HUES6 (cell line): ENCODE results near the gene RPS6KC1.
"Not testable (repeated sequence)": the region's sequence is repeated elsewhere in the genome, so short reads cannot be mapped to it uniquely, and the experiment has no call there.

ENCODE experiments used
- H3K27ac ChIP-seq: 2 replicates; pipeline ENCODE4 v1.7.0; 2013; ENCODE audit warnings: low read depth, mild to moderate bottlenecking, low read length, inconsistent platforms
- H3K27me3 ChIP-seq: 2 replicates; pipeline ENCODE4 v1.6.1; 2013; ENCODE audit warnings: low read length; ENCODE audit not compliant: control insufficient read depth, insufficient read depth
- H3K36me3 ChIP-seq: 2 replicates; pipeline ENCODE4 v1.6.1; 2013; ENCODE audit warnings: low read length; ENCODE audit not compliant: control insufficient read depth, insufficient read depth
- H3K4me1 ChIP-seq: 2 replicates; pipeline ENCODE4 v1.6.1; 2013; ENCODE audit warnings: low read length; ENCODE audit not compliant: control insufficient read depth, insufficient read depth
- H3K4me3 ChIP-seq: 2 replicates; pipeline ENCODE4 v1.5.1; 2013; ENCODE audit warnings: low read depth, low read length
- H3K9ac ChIP-seq: one replicate; pipeline ENCODE4 v1.6.1; 2013; ENCODE audit warnings: mild to moderate bottlenecking, low read length
- H3K9me3 ChIP-seq: 2 replicates; pipeline ENCODE4 v1.6.1; 2013; ENCODE audit warnings: low read depth, low read length; ENCODE audit not compliant: control insufficient read depth, insufficient read depth

RPS6KC1 gene

DNA sequence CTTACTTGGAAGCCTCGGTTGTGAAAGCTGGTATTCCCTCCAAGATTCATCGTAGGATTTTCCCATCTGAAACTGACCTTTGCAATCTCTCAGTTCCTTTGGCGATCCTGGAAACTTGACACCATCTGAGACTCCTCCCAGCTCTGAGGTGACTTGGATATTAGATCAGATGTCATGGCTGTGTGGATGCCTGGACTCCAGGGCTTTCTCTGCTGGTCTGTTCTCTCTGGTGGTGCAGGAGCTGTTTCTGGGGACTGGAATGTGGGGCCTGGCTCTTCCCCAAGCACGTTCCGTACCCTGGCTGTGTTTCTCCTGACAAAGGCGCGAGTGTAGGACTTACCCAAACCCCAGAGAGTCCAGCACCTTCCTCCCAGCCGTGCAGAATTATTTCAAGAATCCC, 252.2 kb downstream of the RPS6KC1 start:
- no peaks in the 10 kb centered on the region for H3K27me3 ChIP-seq

DNA sequence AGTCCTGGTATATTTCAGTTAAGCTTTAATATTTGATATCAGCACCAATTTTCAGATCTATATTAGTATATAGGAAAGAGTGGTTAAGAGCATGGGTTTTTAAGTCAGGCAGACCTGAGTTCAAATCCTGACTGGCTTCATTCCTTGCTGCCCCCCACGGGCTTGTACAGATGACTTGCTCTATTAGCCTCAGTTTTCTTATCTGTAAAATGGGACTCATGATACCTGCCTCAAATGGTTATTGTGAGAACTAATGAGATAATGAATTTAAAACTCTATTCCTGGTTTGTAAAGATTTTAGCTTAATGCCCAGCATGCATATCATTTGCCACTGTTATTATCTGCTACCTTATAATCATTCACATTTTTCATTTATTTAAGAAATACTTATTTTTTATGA, 264.5 kb downstream of the RPS6KC1 start:
- H3K4me1 ChIP-seq, result no peaks in the 10 kb centered on the region
- H3K36me3 ChIP-seq, result no peaks in the 10 kb centered on the region
- peaks cover 16% of the 10 kb centered on the region for H3K9me3 ChIP-seq
- no peak overlapping the region for H3K9ac ChIP-seq
- H3K4me3 ChIP-seq, result no peak overlapping the region
- no peaks in the 10 kb centered on the region for H3K27me3 ChIP-seq
- no peak overlapping the region for H3K27ac ChIP-seq

More for the DNA sequence above, 252.2 kb downstream of the RPS6KC1 start:
- Histone ChIP-seq H3K9me3 (no peaks in the 10 kb centered on the region), H3K9ac (no peak overlapping the region), H3K4me1 (peaks cover 8% of the 10 kb centered on the region), H3K27ac (no peak overlapping the region), H3K36me3 (no peaks in the 10 kb centered on the region), H3K4me3 (no peak overlapping the region)

DNA sequence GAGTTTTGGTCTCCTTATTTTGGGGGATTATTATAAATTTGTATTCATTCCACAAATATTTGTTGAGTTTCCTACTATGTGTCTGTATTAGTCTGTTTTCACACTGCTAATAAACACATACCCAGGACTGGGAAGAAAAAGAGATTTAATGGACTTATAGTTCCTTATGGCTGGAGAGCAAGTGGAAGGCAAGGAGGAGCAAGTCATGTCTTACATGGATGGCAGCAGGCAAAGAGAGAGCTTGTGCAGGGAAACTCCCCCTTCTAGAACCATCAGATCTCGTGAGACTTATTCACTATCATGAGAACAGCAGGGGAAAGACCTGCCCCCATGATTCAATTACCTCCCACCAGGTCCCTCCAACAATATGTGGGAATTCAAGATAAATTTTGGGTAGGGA, 267.4 kb downstream of the RPS6KC1 start:
- H3K4me3 ChIP-seq, H3K36me3 ChIP-seq, H3K4me1 ChIP-seq, H3K9ac ChIP-seq, H3K27me3 ChIP-seq, H3K27ac ChIP-seq: not testable (repeated sequence)
- H3K9me3 ChIP-seq, result peaks cover 16% of the 10 kb centered on the region

DNA sequence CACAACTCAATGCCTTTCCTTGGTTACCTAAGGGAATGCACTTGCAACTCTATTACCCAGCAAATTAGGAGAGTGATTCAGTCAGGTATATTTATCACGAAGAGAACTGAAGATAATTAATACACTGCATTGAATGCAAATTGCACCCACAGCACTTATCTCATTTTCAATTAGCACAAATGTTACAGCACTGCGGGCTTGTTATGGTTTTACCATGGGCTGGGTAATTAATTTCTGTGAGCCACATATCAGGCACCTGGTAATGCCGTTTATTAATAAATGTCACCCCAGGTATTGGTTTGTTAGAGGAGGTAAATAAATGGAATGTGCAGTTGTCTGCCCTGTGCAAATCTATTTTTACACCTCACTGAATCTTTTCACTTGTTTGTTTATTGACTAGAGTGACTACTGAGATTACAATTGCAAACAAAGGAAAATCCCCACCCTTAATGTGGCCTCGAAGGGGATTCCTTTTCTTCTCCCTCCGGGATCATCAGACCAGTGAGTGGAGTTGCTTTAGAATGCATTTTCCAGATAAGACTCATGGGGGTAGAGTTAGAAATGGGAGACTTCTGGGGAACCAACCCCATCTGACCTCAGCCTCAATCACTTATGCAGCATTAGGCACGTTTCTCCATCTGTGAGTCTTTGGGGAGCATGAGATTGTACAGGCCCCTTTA, 269.3 kb downstream of the RPS6KC1 start:
- Histone ChIP-seq H3K4me3 (no peak overlapping the region), H3K9me3 (peaks cover 16% of the 10 kb centered on the region), H3K27ac (no peak overlapping the region), H3K36me3 (no peaks in the 10 kb centered on the region), H3K27me3 (no peaks in the 10 kb centered on the region), H3K4me1 (0 out of 2 replicates have a peak, but pooled peaks cover under 1% of the 10 kb centered on the region), H3K9ac (no peak overlapping the region)
